IPS DF 4.7 (cell line): Measurements from ENCODE around the gene UBE2E2.
A peak's percentile ranks its signal among the peaks of the same experiment; 100 is the strongest.
"Not testable (repeated sequence)": the region's sequence is repeated elsewhere in the genome, so short reads cannot be mapped to it uniquely, and the experiment has no call there.

Experiments
- DNase-seq: peaks from one replicate; pipeline ENCODE4 v3.0.0-alpha.2; 2013; ENCODE audit warnings: low spot score; ENCODE audit errors: extremely low read depth

The UBE2E2 gene

DNA sequence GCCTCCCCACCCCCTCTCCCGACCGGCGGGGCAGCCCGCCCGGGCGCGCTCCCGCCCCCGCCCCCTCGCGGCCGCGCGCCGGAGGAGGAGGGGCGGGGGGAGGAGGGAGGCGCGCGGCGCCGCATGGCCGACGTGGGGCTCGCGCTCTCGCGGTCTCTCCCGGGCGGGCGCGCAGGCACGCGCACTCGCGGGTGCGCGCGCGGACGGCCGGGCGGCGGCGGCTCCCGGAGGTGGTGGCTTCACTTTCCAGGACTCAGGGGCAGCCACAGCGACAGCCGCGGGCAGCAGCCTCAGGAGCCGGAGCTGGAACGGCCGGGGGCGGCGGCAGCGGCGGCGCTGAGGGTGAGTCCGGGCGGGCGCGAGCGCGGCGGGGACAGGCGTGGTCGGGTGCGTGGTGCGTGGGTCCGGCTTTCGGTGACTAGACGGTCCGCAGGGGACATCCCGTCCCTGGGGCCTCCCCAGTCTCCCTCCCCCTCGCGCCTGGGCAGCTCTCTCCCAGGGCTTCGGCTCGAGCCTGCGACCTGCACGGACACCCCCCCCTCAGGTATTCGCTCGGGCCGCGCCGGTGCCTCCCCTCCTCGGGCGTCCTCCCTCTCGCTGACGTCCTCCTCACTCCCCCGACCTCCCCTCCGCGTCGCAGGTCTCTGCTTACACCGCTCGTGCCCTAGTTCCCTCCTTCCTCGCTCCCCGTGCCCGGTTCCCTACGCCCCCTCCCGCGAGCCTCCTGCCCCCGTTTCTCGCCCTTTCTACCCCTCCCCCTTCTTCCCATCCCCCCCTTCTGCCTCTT lies at the start of gene UBE2E2:
UBE2E2 (plus strand) TSS at position 407 of the 787 bp plus-strand sequence.
- DNase-seq, result no peak

DNA sequence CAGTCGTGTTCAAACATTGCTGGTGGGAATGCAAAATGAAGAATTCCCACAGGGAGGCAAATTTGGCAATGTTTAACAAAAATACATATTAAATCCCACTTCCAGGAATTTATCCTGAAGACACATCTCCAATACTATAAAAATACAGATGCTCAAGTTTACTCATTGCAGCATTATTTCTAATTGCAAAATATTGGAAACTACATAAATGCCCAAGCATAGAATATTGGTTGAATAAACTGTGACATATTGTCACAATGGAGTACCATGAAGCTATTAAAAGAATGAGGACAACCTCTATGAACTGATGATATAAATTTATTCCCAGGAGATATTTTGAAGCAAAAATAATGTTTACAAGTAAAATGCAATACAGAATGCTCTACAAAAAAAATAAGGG lies 49.7 kb upstream of the UBE2E2 start:
- DNase-seq, result no peak

DNA sequence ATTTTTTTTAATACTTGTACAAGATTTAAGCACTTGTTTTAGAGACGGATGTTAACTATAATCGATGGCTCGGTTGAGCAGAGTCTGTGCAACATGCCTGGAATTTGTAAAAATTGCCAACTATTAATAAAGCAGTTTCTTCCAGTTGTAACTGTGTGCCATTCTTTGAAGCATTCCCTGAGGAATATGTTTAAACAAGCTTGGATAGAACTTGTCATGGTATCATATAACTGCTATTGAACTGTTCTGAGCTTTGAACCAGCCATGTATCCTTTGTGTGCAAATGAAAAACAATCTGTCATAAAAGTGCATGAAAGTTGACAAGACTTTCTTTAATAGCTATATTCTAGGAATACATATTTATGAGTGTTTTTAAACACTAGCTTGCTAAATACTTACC lies 45.8 kb upstream of the UBE2E2 start:
- no peak for DNase-seq

DNA sequence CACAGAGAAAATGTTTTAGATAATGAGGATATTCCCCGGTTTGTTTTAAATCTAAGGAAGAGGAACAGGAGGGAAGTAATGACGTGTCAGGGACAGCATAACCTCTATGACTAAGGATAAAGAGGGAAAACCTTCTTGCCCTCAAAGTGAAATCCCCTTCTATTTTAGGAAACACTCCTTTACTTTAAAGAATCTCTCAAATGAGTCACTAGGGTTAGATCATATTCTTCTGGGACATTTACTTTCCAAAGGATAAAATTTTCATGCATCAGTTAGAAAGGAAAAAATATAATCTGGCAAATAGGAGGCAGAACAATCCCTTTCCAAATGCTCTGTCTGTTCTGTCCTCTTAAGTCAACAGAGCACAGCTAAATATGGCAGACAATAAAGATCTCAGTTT lies 43.2 kb upstream of the UBE2E2 start:
- DNase-seq, result no peak

DNA sequence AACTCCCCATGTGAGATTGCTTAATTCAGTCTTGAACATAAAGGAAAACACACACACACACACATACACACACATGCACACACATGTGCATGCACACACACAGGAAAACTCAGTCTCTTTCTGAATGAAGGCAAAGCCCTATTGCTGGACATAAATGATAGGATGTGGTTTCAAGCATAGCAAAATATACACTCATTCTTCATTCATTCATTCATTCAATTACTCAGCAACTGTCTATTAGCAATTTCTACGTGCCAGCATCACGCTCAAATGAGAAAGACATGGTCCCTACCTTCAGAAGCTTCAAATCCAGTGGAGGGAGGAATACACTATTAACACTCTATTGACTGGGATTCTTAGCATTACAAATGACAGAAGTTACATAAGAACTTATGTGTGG lies 41.8 kb upstream of the UBE2E2 start:
- DNase-seq, result no peak

DNA sequence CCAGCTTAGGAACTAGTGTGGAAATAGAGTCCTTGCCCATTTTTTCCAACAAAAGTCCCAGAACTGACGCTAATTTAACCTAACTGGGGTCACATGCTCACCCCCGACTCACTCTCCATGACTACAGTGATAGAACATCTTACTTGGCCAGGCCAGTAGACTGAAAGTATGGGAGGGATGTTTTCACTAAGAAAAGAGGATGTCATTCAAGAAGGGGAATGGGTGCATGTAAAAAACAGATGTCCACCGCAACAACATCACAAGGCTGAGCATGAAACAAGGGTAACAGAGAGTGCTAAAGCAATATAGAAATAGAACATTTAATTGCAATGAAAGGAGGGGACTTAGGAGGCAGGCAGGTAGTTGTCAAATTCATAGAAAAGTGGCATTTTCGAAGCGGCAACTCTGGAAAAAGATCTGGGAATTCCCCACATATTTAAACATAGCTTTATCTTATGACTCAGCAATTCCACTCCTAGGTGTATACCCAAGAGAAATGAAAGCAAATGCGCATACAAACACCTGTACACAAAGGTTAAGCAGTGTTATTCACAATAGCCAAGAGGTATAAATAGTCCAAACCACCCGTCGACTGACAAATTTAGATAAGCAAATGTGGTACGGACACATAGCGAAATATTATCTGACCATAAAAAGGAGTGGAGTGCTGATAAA lies 41.1 kb upstream of the UBE2E2 start:
- no peak for DNase-seq

DNA sequence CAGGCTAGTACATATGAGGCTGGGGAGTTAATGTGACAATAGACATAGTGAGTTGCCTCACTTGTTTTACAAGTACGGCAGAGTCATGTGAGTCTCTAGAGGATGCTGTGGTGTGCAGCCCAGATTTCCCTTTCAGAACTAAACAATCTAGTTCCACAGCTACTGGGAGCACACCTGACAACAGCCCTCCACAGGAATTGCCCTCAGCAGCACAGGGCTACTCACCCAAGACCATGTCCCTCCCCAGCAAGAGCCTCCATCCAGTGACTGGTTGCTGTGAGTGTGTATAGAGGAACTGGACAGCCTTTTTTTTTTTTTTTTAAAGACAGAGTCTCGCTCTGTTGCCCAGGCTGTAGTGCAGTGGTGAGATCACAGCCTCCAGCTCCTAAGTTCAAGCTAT lies 40.2 kb upstream of the UBE2E2 start:
- DNase-seq, result no peak

DNA sequence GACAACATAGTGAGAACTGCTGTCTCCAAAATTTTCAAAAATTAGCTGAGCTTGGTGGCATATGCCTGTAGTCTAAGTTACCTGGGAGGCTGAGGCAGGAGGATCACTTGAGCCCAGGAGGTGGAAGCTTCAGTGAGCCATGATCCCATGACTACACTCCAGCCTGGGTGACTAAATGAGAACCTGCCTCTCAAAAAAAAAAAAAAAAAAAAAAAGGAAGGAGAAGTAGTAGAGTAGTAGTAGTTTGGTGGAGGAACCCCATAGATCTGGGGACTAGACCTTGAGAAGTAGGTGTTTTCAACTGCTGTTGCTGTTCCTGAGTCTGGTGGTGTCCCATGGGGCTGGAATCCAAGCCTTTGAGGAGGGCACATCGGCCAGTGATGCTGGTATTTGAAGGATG lies 38.4 kb upstream of the UBE2E2 start:
- no peak for DNase-seq

DNA sequence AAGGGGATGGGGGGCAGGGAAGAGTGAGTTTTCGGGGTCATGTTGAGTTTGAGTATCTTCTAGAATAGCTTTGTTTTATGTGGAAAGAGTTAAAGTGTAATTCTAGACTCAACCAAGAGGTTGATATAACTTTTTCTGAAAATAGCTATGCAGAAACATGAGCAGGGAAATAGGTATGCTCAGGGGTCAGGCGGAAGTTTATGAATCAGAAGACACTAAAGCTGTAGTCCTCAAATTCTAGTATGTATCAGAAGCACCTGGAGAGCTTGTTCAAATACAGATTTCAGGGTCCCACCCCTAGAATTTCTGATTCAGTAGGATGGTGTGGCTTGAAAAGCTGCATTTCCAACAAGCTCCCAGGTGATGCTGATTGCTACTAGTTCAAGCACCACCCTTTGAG lies 37.6 kb upstream of the UBE2E2 start:
- DNase-seq, result no peak

DNA sequence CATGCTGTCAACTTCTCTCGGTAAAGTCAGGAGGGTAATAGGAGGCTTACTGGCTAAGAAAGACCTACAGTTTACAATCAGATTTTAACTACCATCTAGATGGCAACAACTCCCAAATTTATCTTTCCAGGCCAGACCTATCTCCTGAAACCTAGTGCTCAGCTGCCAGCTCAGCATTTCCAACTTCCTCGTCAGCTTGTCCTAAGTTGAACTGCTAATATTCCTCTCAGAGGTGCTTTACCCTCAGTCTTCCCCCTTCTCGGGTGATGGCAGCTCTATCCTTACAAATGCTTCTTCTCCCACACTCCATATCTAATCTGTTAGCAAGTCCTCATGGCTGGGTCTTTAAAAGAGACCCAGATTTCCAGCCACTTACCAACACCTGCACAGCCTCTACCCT lies 36.9 kb upstream of the UBE2E2 start:
- no peak for DNase-seq

DNA sequence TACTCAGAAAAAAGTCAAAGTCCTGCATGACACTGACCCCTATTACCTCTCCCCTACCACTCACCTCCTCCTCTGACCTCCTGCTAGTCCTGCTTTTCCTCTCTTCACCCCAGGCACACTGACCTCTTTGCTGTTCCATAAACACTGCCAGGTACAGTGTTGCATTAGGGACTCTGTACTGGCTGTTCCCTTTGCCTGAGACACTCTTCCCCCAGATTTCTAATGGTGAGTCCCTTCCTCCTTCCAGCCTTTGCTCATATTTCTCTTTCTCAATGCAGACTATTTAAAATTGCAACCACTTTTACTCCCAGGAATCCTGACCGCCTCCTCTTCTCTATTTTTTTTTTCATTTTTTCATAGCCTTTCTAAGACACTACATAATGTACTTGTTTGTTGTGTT lies 36.3 kb upstream of the UBE2E2 start:
- no peak for DNase-seq

DNA sequence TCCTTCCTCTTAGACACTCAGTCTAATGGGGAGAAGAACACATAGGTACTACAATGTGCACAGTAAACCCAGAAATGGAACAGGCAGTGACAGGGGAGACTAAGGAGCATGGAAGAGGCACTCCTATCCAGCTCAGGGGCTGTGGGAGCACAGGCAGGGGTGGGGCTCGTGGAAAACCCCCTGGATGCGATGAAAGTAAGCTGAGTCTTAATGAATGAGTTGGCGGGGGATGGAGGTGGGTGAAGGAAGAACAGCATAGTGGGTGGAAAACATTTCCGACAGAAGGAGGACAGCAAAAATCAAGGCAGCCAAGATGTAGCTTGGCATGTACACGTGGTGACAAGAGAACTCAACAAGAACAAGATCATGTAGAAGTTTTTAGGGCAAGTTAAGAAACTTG lies 33.6 kb upstream of the UBE2E2 start:
- no peak for DNase-seq

DNA sequence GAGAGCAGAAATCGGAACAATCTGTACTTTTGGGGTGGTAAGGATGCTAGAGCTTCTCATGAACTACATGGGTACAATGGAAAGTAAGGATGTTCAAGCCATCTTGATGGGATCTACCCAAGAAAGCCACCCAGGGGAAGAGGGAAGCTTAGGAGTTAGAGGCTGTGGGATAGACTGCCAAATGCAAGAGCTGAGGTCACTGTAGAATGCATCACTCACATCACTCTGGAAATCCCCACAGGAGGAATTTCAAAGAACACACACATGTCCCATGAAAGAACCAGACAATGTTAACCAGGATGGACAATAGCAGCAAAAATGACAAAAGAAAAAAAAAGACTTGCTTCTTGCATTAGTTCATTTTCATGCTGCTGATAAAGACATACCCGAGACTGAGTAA lies 32.8 kb upstream of the UBE2E2 start:
- DNase-seq, result no peak

DNA sequence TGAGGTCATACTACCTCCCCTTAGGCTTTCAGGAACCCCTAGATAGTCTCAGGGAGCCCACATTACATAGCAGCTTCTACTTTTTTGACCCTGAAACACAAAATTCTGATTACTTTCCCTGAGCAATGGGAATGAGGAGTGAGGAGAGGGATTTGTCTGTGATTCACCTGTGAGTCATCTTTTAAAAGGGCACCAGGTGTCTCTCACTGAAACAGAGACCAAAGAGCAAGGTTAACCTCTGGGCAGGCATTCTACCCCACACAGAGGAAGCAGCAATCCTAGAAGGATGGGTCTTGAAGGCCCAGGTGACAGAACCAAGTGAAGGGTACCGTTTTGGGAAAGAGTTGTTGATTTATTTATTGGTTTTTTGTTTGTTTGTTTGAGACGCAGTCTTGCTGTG lies 31.1 kb upstream of the UBE2E2 start:
- no peak for DNase-seq

DNA sequence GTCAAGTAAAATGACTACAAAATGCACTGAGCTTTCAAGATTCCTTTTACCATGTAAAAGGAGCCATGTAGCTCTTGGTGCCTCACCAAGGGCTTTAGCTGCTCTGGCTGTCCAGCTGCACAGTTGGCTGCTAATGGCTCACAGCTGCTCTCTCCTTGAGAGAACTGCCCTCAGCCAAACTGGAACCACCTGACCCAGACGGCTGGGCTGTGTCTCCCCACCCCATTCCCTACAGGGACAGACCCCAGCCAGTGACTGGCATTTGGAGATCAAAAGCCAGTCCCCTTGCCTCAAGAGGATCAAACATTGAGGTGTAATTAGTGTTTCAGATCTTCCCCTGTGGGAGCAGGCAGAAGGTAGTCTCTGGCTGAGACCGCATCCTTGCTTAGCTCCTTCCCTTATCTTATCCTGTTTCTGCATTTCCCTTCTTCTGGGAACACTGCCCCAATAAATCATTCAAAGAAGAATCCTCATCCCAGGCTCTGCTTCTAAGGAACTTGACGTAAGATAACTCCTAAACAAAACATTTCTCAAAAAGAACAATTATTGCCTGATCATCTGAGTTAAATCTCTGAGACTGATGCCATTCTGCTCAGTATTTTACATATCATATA lies 28.6 kb upstream of the UBE2E2 start:
- peak; percentile 5 for DNase-seq

DNA sequence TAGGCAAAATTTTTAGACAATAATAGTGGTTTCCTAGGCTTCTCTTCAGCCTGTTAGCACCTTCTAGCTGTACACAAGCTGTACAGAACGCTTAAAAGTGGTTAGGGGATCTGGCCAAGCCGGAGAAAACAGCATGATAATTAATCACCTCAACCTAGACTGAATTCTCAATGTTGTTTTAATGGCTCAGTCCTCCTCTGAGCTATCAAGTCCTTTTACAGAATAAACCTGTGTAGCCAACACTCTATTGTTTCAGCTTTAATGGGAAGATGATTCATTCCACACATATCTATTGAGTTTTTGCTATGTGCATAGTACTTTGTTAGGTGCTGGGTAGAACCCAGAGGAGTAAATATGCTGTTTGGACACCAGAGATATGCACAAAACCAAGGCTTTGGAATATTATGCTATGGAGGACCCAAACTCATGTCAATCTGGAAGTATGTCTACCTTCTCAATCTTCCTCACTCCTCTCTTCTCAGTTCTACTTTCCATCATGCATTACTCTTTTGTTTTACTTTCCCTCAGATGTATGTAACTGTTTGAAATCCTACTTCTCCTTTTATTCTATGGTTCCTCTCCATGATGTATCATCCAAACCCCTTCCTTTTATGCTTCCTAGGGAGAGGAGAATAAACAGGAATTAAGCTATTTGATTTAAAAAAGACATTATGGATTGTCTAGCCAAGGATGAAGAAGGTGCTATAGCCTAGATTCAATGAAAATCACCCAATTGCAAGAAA lies 27.6 kb upstream of the UBE2E2 start:
- no peak for DNase-seq

DNA sequence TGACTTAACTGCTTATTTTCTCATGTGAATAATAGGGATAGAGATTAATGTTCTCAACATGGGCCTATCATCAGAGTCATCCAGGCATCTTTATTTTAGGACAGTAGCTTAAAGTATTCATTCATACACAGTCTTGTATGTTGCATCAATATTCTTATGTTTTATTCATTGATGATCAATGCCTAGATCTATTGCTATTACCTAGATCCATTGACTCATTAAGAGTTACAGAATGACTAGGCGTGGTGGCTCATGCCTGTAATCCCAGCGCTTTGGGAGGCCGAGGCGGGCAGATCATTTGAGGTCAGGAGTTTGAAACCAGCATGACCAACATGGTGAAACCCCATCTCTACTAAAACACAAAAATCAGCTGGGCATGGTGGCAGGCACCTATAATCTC lies 26.3 kb upstream of the UBE2E2 start:
- not testable (repeated sequence) for DNase-seq

DNA sequence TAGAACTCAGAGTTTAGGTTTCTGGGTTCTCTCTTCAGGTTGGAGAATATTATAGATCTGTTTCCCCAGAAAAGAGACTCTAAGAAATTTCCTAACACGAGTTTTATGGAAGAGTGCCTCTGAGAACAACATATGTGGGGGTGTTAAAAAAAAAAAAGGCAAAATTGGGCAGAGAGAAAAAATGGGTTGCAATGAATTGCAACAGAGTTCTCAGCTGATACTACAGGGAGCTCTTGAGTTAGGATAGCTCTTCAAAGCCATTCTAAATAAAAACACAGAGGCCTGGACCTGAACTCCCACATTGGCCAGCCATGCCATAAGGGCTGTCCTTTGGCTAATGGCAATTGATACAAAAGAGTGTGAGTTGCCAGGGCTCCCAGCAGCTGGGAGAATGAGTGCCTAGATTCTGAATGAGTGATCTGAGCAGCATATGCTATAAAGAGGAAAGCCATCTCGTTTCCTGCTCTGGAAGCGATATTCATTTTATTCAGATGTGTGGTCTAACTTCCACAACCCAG lies 20.1 kb upstream of the UBE2E2 start:
- no peak for DNase-seq

DNA sequence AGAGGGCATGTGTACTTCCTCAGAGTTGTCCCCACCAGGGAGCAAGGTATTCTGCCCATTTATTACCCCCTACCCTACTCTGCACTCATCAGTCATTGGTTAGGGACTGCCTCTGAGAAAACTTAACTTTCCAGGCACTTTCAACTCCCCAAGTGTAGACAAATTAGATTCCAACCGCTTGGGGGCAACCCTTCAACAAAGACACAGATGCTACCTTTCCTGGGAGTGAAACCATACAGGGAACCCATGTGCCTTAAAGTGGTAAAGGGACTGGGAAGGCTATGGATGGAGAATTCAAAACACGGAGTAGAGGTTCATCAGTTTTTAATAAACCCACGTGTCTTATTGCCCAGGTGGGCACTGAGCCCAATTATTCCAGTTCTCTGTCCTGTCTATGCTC lies 19.4 kb upstream of the UBE2E2 start:
- DNase-seq, result no peak

DNA sequence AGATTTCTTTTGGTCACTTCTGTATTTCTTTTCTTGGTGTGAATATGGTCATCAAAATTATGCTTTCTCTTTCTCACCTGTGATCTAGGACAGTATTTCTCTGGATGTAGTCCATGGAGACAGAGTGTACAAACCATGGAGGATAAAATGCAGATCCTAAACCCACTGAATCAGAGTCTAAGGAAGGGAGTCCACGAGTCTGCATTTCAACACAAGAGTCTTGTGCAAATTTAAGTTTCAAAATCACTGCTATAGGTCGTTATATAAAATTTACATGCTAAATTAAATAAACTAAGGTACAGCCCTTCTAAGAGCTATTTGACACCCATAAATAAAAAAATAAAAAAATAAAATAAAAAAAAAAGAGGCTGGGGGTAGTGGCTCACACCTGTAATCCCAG lies 17.3 kb upstream of the UBE2E2 start:
- DNase-seq, result no peak

DNA sequence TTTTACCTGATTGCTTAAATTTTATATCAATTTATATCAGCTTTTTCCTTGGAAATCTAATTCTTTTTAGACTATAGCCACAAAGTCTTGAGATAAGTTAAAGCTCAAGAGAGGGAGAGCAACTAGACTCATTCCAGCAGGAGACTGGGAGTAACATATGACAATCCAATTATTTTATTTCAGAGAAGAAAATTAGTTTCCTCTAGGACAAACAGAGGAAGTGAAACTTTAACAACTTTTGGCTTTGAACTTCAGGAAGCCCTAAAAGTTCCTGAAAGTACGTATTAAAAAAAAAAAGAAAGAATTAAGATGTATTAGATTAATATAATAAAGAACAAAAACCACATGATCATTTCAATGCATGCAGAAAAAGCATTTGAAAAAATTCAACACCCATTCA lies 13.9 kb upstream of the UBE2E2 start:
- no peak for DNase-seq

DNA sequence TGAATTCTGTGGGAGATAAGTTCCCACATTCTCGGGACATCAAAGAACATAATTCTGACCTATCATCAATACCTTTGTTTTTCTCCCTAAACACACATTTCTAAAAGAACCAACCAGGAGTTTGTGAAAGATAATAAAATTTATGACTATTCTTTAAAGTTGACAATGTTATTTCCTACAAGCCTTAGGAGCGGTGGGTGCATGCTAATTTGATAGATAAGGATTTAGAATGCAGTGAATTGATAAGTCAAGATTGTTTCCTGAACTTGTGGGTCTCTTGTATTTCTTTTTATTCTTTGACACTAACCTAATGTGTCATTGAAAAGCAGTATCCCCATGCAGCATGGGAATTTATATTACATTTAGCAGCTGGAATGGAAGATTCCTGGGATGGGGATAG lies 10.3 kb upstream of the UBE2E2 start:
- DNase-seq, result no peak
